Astrocyte of the cerebellum (primary cell): Measurements from ENCODE around the gene S100A3.
"Not testable (repeated sequence)": the region's sequence is repeated elsewhere in the genome, so short reads cannot be mapped to it uniquely, and the experiment has no call there.

Experiments used
- DNase-seq: peaks from one replicate; pipeline ENCODE4 v3.0.0-alpha.2; 2011; ENCODE audit warnings: low read depth
- H3K4me3 ChIP-seq: 2 replicates; pipeline ENCODE4 v1.5.1; 2011; ENCODE audit warnings: mild to moderate bottlenecking, low read depth, low read length, moderate library complexity
- CTCF ChIP-seq: IDR thresholded peaks from 2 replicates; pipeline ENCODE4 v1.5.1; 2012; ENCODE audit warnings: low read length, low read depth, moderate library complexity, mild to moderate bottlenecking; ENCODE audit errors: missing control alignments
- in situ Hi-C: cut with HindIII; loops from 2 replicates; pipeline ENCODE4 v1.10.0; 2017; ENCODE audit warnings: low sequenced_read_pairs

The S100A3 gene

GRCh38 chr1:153548722-153549688, at the start of gene S100A3:
S100A3 (minus strand) TSS chr1:153549258; CDS start chr1:153548485, 773 bp downstream.
- no peak for TF ChIP-seq CTCF
- DNase-seq: no peak
- in situ Hi-C loops: no loop called here
- H3K4me3 ChIP-seq: no peak within 1 kb of the TSS

GRCh38 chr1:153598309-153599172, 49.5 kb upstream of the S100A3 start:
- peak; percentile 27 for DNase-seq
- H3K4me3 ChIP-seq: no peak overlapping the region
- TF ChIP-seq CTCF: no peak
- in situ Hi-C loops: no loop called here

- in situ Hi-C loops: no loop called here
- no peak overlapping the region for H3K4me3 ChIP-seq
- TF ChIP-seq CTCF: no peak
- DNase-seq: no peak
These were observed 48.1 kb upstream of the S100A3 start for GRCh38 chr1:153597206-153597605.

GRCh38 chr1:153592748-153593147, 43.7 kb upstream of the S100A3 start:
- in situ Hi-C loops: no loop called here
- no peak for DNase-seq
- no peak overlapping the region for H3K4me3 ChIP-seq
- TF ChIP-seq CTCF: no peak

GRCh38 chr1:153588482-153588881, 39.4 kb upstream of the S100A3 start:
- in situ Hi-C loops: no loop called here
- no peak overlapping the region for H3K4me3 ChIP-seq
- DNase-seq: no peak
- no peak for TF ChIP-seq CTCF

GRCh38 chr1:153588033-153588432, 39.0 kb upstream of the S100A3 start:
- in situ Hi-C loops, DNase-seq, H3K4me3 ChIP-seq: not testable (repeated sequence)
